T follicular helper cell (primary cell): ENCODE data around the gene LRRK2.
"Not testable (repeated sequence)": the region's sequence is repeated elsewhere in the genome, so short reads cannot be mapped to it uniquely, and the experiment has no call there.

ENCODE experiments used
- DNase-seq: peaks from one replicate; pipeline ENCODE4 v3.0.0-alpha.2; 2020; ENCODE audit warnings: low read depth

LRRK2 gene

DNA sequence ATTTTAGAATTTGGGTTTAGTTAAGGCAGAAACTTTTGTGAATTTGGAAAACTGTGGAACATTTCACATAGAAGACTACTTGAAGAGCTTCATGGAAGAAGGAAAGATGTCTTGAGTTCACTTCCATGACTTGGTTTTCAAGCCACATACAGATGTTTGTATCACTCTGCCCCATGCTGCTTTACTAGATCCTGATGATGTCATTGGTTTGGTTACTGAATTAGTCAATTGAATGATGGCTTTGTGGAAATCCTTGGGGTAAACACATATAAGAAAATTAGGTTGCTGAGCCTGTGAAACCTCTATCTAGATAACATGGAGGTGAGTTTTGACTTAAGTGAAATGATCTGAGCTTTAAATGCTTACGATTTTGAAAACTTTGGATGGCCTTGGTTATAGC lies 90.6 kb downstream of the LRRK2 start:
- no peak for DNase-seq

DNA sequence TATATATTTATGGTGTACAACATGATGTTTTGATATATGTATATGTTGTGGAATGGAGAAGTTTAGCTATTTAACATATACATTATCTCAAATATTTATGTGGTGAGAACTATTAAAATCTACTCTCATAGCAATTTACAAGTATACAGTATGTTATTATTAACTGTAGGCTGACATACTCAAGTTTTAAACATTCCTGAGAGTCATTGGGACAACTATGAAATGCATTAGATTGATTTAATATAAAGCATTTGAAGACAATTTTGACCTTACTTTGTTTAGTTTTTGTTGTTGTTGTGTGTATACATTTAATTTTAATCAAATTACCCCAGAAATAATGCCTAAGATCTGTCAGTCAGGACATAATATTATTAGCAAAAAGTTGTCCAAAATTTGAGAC lies 99.5 kb downstream of the LRRK2 start:
- DNase-seq, result no peak

GRCh38 chr12:40325349-40325960 lies 100.7 kb downstream of the LRRK2 start:
- DNase-seq, result no peak

DNA sequence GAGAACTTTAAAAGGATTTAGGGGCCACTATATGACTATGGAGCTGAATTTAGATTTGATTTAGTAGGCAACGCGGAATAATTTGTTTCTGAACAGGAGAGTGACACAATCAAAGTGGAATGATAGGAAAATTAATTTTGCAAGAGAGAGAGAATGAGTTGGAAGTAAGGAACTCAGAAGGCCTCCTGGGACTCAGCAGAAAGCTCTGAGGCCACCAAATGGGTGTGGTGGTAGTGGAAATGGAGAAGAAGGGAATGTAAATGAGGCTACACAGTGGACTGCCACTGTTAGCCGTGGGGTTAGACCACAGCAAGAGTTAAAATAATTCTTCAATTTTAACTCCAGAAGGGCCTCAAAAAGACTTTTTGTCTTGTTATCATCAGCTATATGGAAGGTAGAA lies 102.7 kb downstream of the LRRK2 start:
- DNase-seq, result no peak

DNA sequence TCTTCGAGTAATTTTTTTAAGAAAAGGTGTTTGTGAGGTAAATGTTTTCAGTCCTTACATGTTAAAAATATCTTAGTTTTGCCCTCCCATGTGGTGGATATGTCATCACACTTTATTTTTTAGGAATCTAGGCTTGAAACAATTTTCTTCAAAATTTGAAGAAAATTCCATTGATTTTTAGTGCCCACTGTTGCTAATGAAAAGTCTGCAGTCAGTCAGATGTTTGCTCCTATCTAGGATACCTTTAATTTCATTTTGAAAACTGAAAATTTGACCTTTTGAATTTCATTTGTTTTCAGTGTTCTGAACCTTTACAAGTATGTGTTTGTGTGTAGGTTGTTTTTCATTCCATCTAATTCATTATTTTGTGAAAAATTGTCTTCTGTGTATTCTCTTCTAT lies 105.4 kb downstream of the LRRK2 start:
- DNase-seq, result no peak

DNA sequence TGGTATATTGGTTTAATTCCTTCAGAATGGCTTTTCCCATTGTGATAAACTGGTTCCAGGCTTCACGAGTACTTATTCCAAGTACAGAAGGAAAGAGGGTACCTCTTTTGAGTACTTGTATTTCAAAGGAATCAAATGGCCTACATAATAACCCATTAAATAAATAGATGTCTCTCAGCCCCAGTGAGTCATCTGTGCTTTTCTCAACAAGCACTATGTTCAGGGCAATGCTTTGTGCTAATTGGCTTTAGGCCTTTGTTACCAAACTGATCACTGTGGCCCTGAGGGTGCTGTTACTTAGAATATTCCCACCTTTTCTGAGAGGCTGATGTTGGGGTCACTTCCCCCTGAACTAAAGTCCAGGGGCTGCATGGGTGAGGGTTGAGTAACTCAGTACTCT lies 107.1 kb downstream of the LRRK2 start:
- DNase-seq, result no peak

GRCh38 chr12:40335991-40336390 lies 111.2 kb downstream of the LRRK2 start:
- DNase-seq, result no peak

GRCh38 chr12:40336573-40337199 lies 111.9 kb downstream of the LRRK2 start:
- no peak for DNase-seq

GRCh38 chr12:40338071-40338470 lies 113.3 kb downstream of the LRRK2 start:
- DNase-seq, result no peak

DNA sequence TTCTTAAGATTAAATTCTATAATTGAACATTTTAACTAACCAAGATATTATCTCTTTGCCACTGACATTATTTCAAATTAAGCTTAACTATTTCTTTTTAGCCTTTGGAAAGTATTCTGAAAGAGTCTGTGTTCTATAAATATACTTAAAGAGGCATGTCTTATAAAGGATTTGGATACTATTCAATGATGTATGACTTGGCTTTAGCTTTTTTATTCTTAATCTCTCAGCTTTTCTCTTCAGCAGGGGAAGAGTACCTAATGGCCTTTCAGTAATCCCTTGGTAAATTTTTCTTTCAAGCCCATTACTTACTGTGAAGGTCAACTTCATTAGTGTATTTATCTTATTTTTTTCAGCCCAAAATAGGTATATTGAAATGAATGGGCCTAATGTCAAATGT lies 113.8 kb downstream of the LRRK2 start:
- no peak for DNase-seq

DNA sequence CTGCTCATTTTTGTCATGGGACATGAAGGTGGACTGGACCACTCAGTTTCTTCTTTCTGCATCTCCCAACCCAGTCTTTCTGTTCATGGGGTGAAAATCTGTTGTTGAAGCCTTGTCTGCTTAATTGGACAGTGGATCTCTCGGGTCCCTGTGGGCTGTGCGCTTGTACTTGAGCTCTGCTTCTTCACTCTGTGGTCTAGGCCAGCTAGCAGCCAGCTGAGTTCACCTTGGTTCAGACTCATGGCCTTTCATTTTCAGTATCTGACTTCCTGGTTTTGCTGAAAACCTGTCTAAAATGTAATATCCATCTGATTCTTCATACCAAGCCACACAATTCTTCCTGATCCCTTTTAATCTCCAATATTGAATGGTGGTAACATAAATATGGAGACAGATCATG lies 117.2 kb downstream of the LRRK2 start:
- no peak for DNase-seq

DNA sequence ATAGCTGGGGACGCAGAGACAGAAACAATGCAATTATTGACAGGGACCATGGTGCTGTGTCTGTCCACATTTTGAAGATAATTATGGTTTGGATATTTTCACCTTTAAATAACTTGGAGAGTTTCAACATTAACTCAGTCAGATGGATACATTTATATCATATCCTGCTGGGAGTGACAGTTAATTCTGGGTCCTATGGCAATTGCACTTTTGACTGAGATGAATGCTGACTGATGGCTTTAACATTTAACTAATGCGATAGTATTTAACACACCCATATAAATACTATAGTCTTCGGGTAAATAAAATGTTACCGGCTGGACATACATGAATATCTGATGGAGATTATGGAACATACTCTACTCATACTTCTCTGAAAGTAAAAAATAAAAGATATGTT lies 118.3 kb downstream of the LRRK2 start:
- no peak for DNase-seq

GRCh38 chr12:40344312-40344711 lies 119.5 kb downstream of the LRRK2 start:
- no peak for DNase-seq

DNA sequence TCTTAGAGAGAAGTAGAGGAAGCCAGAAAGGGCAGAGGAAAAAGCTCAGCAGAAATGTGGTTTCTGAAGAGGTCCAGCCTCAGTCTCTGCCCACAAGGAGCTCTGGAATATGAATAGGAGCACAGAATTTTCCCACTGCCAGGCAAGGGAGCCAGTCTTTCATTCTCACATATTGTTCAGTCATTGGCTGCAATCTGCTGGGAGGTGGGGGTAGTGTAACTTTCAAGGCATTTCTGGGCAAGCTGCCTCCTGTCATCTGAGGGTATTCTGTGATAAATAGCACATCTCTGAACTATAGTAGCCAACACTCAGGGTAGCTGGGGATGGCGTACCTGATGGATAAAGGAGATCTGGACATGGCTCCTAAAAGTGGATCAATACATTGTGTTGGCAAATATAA lies 127.2 kb downstream of the LRRK2 start:
- no peak for DNase-seq

GRCh38 chr12:40375076-40375475 lies 150.3 kb downstream of the LRRK2 start:
- DNase-seq, result no peak

GRCh38 chr12:40376533-40377267 lies 151.9 kb downstream of the LRRK2 start:
- no peak for DNase-seq

GRCh38 chr12:40378691-40379090 lies 153.9 kb downstream of the LRRK2 start:
- DNase-seq, result no peak

- no peak for DNase-seq
Observed at GRCh38 chr12:40382217-40382616, 157.4 kb downstream of the LRRK2 start.

DNA sequence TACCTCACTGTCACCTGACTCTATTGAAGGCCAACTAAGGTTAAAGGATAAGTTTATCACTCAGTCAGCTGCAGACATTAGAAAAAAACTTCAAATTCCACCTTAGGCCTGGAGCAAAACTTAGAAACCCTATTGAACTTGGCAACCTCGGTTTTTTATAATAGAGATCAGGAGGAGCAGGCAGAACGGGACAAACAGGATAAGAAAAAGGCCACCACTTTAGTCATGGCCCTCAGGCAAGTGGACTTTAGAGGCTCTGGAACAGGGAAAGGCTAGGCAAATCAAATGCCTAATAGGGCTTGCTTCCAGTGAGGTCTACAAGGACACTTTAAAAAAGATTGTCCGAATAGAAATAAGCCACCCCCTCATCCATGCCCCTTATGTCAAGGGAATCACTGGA lies 162.5 kb downstream of the LRRK2 start:
- DNase-seq, result not testable (repeated sequence)

DNA sequence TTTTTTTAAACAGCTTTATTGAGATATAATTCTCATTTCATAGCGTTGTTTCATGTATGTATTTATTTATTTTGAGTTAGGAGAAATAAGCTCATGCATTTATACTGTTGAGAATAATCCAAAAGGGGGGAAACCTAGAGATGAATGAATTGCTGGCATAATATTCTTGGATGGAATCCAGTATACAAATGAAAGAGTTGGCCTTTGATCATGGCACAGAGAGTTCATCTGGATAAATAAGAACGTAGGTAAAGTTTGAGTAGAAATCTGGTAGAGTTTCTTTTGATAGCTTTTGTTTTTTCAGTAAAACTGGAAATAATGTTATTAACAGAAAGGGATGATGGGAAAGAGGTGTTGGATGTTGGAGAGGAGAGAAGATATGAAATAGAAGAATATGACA lies 166.2 kb downstream of the LRRK2 start:
- no peak for DNase-seq

DNA sequence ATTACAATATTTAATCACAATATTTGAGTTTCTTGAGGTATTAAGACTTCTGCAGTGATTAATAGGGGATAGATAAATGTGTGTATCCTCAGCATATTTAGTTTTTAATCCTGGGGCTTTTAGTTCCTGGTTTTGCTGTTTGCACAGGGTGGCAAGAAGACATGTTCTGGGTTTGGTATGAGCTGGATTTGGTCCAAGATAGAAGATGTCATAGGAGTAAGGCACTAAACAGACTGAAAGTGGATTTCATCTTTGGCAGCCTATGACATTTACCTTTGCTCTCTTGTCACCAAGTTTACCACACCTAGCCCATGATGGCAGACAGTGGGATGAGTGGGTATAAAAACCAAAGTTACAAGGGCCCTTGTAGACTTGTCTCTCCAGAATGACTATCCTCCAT lies 168.2 kb downstream of the LRRK2 start:
- DNase-seq, result no peak

DNA sequence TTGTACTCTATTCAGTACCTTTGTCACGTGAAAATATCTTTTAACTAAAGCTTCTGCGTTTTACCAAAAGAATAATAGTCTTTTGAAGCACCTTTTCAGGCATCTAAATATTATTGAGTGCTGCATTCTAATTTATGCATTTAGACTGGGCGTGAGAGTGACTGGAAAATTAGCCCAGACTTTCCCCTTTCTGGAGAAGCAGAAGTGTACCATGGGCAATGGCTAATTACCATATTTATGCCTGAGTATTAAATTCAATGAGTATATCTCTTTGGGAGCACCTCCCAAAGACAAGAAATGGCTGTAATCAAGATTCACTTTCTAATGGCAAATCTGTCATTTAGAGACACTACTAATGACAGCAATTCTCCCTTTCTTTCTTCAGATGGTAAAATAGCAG lies 174.9 kb downstream of the LRRK2 start:
- no peak for DNase-seq

GRCh38 chr12:40405419-40405818 lies 180.6 kb downstream of the LRRK2 start:
- no peak for DNase-seq
